Transverse colon (tissue), 4 donors: ENCODE data around the gene ZFAND6. TPM values are rescaled to one million over a fixed set of nuclear protein-coding genes. Genes with fewer than 3 reads are reported as not detected.
"Not testable (repeated sequence)": the region's sequence is repeated elsewhere in the genome, so short reads cannot be mapped to it uniquely, and the experiment has no call there.

Experiments
- DNase-seq: peaks from one replicate; pipeline ENCODE4 v3.0.0-alpha.2; 2019
- H3K27ac ChIP-seq, 4 donors: fragments of 200-600 bp; sonication (generic); 2 replicates each; pipeline ENCODE4 v1.5.1; 2016 to 2018; ENCODE audit warnings: inconsistent platforms in 4 of 4
- H3K27me3 ChIP-seq: fragments of 200-600 bp; sonication (generic); 2 replicates; pipeline ENCODE4 v1.5.1; 2017; ENCODE audit warnings: inconsistent platforms
- H3K36me3 ChIP-seq, 4 donors: fragments of 200-600 bp; sonication (generic); 2 replicates each; pipeline ENCODE4 v1.5.1; 2017 to 2019; ENCODE audit warnings: inconsistent platforms in 4 of 4
- H3K4me1 ChIP-seq, 4 donors: fragments of 200-600 bp; sonication (generic); 2 replicates each; pipeline ENCODE4 v1.5.1; 2017 to 2020; ENCODE audit warnings: inconsistent platforms in 4 of 4
- H3K4me3 ChIP-seq, 4 donors: fragments of 200-600 bp; sonication (generic); 1 replicate in 1 of 4; 2 replicates in 3 of 4; pipeline versions ENCODE4 v1.5.1 to v1.6.1; 2017 to 2019; ENCODE audit warnings: inconsistent platforms in 4 of 4
- H3K9me3 ChIP-seq, 2 donors: fragments of 200-600 bp; sonication (generic); 2 replicates each; pipeline ENCODE4 v1.5.1; 2017 to 2019; ENCODE audit warnings: inconsistent platforms in 2 of 2
- EP300 ChIP-seq: sonication (generic); formaldehyde crosslinking; IDR thresholded peaks from one replicate; pipeline ENCODE4 v1.6.1; 2017; ENCODE audit warnings: antibody characterized with exemption, low read depth
- POLR2A ChIP-seq: fragments of 450-650 bp; IDR thresholded peaks from one replicate; pipeline ENCODE4 v1.6.1; 2016; ENCODE audit warnings: antibody characterized with exemption, mild to moderate bottlenecking, moderate library complexity
- POLR2AphosphoS5 ChIP-seq, 3 donors: sonication (generic); formaldehyde crosslinking; IDR thresholded peaks; one replicate each; pipeline ENCODE4 v1.6.1; 2016; ENCODE audit warnings: antibody characterized with exemption in 3 of 3
- whole genome bisulfite sequencing, 2 donors: methylation state at CpG; one replicate each; pipeline ENCODE4 v1.1.5; 2018; ENCODE audit warnings: low coverage in 1 of 2; 5-methylcytosine and 5-hydroxymethylcytosine counted together
- in situ Hi-C, 4 donors: fragments of 200-750 bp; cut with MboI; loops; one replicate each; pipeline versions ENCODE4 v1.15.0 to v1.15.1; 2017; ENCODE audit warnings: low sequenced_read_pairs in 3 of 4, low pct_ligation_motif_present in 1 of 4, low pct_unique_long_range_greater_than_20kb in 1 of 4
- intact Hi-C: fragments of 100-400 bp; cut with DNase I; formaldehyde crosslinking; loops from one replicate; pipeline ENCODE4 v1.15.1; 2023; ENCODE audit warnings: low total_unique reads
- total RNA-seq, 4 donors: library from RNA; depleted of rRNA; stranded (reverse); fragments of >200 nt; gene quantifications; one replicate each; pipeline ENCODE4 v1.1.0, GENCODE V29; 2016
- TF ChIP-seq, protein P1 (sequence below), 5 experiments: fragments of 200-600 bp in 3 of 5; fragments of 450-650 bp in 2 of 5; sonication (generic) in 3 of 5; IDR thresholded peaks; 1 replicate in 2 of 5; 2 replicates in 3 of 5; pipeline ENCODE4 v1.5.1; 2016 to 2017; ENCODE audit warnings: antibody characterized with exemption in 5 of 5, inconsistent platforms in 3 of 5, mild to moderate bottlenecking in 2 of 5, moderate library complexity in 1 of 5

Gene ZFAND6
- total RNA-seq, 4 donors from 2014 or later: 86.7 to 195 (median 117) TPM

- no peak overlapping the region for H3K4me3 ChIP-seq
- TF ChIP-seq EP300 (no peak), POLR2A (no peak)
- no peaks in the 10 kb centered on the region for H3K9me3 ChIP-seq
- DNase-seq: no peak
- WGBS, 2 donors: 89 to 91% methylated on average over 1 of the region's 1 CpG
- H3K36me3 ChIP-seq: peaks cover 0 to 19% (median 9%) of the 10 kb centered on the region in 4 donors
- H3K27ac ChIP-seq: no peak overlapping the region
- peaks cover 0 to under 1% (median 0%) of the 10 kb centered on the region in 4 donors for H3K4me1 ChIP-seq
- H3K27me3 ChIP-seq: no peaks in the 10 kb centered on the region
- intact Hi-C loops: no loop called here
- in situ Hi-C loops: no loop called here
These were observed 61.2 kb downstream of the ZFAND6 start for GRCh38 chr15:80120636-80121035.

GRCh38 chr15:80121546-80121945 lies 62.1 kb downstream of the ZFAND6 start:
- in situ Hi-C loops (no loop called here), intact Hi-C loops (no loop called here)
- H3K4me3 ChIP-seq: no peak overlapping the region
- DNase-seq: no peak
- peaks cover 0 to 25% (median 12%) of the 10 kb centered on the region in 4 donors for H3K36me3 ChIP-seq
- no peaks in the 10 kb centered on the region for H3K27me3 ChIP-seq
- H3K27ac ChIP-seq: no peak overlapping the region
- no peaks in the 10 kb centered on the region for H3K4me1 ChIP-seq
- 84 to 89% methylated on average over 4 of the region's 4 CpGs for WGBS, 2 donors
- TF ChIP-seq POLR2AphosphoS5 (IDR thresholded peaks at IDR 0.05) (no peak), EP300 (no peak), POLR2A (no peak)
- TF ChIP-seq, protein P1, sequence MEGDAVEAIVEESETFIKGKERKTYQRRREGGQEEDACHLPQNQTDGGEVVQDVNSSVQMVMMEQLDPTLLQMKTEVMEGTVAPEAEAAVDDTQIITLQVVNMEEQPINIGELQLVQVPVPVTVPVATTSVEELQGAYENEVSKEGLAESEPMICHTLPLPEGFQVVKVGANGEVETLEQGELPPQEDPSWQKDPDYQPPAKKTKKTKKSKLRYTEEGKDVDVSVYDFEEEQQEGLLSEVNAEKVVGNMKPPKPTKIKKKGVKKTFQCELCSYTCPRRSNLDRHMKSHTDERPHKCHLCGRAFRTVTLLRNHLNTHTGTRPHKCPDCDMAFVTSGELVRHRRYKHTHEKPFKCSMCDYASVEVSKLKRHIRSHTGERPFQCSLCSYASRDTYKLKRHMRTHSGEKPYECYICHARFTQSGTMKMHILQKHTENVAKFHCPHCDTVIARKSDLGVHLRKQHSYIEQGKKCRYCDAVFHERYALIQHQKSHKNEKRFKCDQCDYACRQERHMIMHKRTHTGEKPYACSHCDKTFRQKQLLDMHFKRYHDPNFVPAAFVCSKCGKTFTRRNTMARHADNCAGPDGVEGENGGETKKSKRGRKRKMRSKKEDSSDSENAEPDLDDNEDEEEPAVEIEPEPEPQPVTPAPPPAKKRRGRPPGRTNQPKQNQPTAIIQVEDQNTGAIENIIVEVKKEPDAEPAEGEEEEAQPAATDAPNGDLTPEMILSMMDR (IDR thresholded peaks at IDR 0.05): no peak
- no peaks in the 10 kb centered on the region for H3K9me3 ChIP-seq

DNA sequence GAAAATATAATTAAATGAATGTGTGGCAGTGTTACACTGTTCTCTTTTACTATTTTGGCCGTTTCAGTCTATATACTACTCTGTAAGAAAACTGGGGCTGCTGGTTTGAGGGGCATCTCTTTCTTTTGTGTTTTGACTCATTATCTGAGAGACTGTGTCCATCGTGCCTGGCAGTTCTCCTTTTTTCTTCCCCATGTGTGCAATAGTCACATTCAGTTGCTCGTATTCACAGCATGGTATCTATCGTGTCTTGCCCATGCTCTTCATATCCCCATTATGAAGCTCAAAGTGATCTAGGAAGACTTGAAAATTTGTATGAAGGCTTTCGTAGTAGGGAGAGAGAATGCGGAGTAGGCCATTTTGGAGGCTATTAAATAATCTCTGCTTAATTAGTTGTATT lies 63.6 kb downstream of the ZFAND6 start:
- no peak for DNase-seq
- TF ChIP-seq EP300 (no peak), POLR2A (no peak), POLR2AphosphoS5 (IDR thresholded peaks at IDR 0.05) (no peak)
- TF ChIP-seq, protein P1 (IDR thresholded peaks at IDR 0.05): no peak
- H3K27me3 ChIP-seq: no peaks in the 10 kb centered on the region
- no peak overlapping the region for H3K27ac ChIP-seq
- intact Hi-C loops: no loop called here
- in situ Hi-C loops: no loop called here
- no peaks in the 10 kb centered on the region for H3K9me3 ChIP-seq
- H3K36me3 ChIP-seq: peaks cover 0 to 31% (median 12%) of the 10 kb centered on the region in 4 donors
- no peaks in the 10 kb centered on the region for H3K4me1 ChIP-seq
- no peak overlapping the region for H3K4me3 ChIP-seq
- 88 to 90% methylated on average over 6 of the region's 6 CpGs for WGBS, 2 donors

- whole genome bisulfite sequencing, 2 donors: 97 to 100% methylated on average over 4 to 6 of the region's 6 CpGs
- not testable (repeated sequence) for H3K4me1 ChIP-seq
- peaks cover 0 to 38% (median 11%) of the 10 kb centered on the region in 4 donors for H3K36me3 ChIP-seq
These were observed 67.8 kb downstream of the ZFAND6 start for GRCh38 chr15:80127253-80127652.

GRCh38 chr15:80127911-80128310 lies 68.4 kb downstream of the ZFAND6 start:
- in situ Hi-C loops: no loop called here
- intact Hi-C loops: no loop called here
- Histone ChIP-seq H3K4me1 (no peaks in the 10 kb centered on the region), H3K36me3 (peaks cover 0 to 38% (median 12%) of the 10 kb centered on the region in 4 donors), H3K9me3 (no peaks in the 10 kb centered on the region), H3K27ac (no peak overlapping the region), H3K4me3 (no peak overlapping the region), H3K27me3 (no peaks in the 10 kb centered on the region)
- WGBS, 2 donors: 72% methylated on average over 2 of the region's 2 CpGs
- no peak for TF ChIP-seq POLR2A
- TF ChIP-seq POLR2AphosphoS5 (IDR thresholded peaks at IDR 0.05): no peak
- TF ChIP-seq EP300: no peak
- TF ChIP-seq, protein P1 (IDR thresholded peaks at IDR 0.05): no peak
- DNase-seq: no peak

More at GRCh38 chr15:80127253-80127652, 67.8 kb downstream of the ZFAND6 start:
- H3K4me3 ChIP-seq, in situ Hi-C loops, H3K27me3 ChIP-seq, intact Hi-C loops, H3K27ac ChIP-seq, H3K9me3 ChIP-seq, DNase-seq: not testable (repeated sequence)
